Natural killer cell (primary cell): ENCODE results near the gene ARHGAP32. TPM values are rescaled to one million over a fixed set of nuclear protein-coding genes. Genes with fewer than 3 reads are reported as not detected.
"Not testable (repeated sequence)": the region's sequence is repeated elsewhere in the genome, so short reads cannot be mapped to it uniquely, and the experiment has no call there.

Source experiments
- ATAC-seq, 3 donors: fragments of 150-1000 bp in 2 of 3; fragments of 200-7000 bp in 1 of 3; cut with Tn5 transposase; 1 replicate in 1 of 3; 2 replicates in 2 of 3; pipeline ENCODE4 v1.10.0; 2021; ENCODE audit warnings: mild to moderate bottlenecking in 2 of 3, moderate library complexity in 2 of 3
- DNase-seq, 2 donors: peaks; one replicate each; pipeline versions ENCODE4 v3.0.0 to v3.0.0-alpha.2; 2013 to 2021; ENCODE audit warnings: mixed read lengths in 1 of 2
- H3K27ac ChIP-seq: one replicate; pipeline ENCODE4 v1.5.1; 2013; ENCODE audit warnings: mild to moderate bottlenecking, low read length
- H3K27me3 ChIP-seq: one replicate; pipeline ENCODE4 v1.6.1; 2013; ENCODE audit warnings: low read length; ENCODE audit not compliant: control insufficient read depth, insufficient read depth
- H3K36me3 ChIP-seq: one replicate; pipeline ENCODE4 v1.6.1; 2013; ENCODE audit warnings: low read length; ENCODE audit not compliant: control insufficient read depth, insufficient read depth
- H3K4me1 ChIP-seq: one replicate; pipeline ENCODE4 v1.6.1; 2013; ENCODE audit warnings: low read length; ENCODE audit not compliant: control insufficient read depth, insufficient read depth
- H3K4me3 ChIP-seq: one replicate; pipeline ENCODE4 v1.5.1; 2013; ENCODE audit warnings: low read length
- H3K9me3 ChIP-seq: one replicate; pipeline ENCODE4 v1.6.1; 2013; ENCODE audit warnings: low read length; ENCODE audit not compliant: control insufficient read depth, insufficient read depth
- H3K27ac Mint-ChIP-seq, 2 donors: one replicate each; pipeline ENCODE4 v1.8.0; 2022; ENCODE audit warnings: mild to moderate bottlenecking in 2 of 2, mixed read lengths in 2 of 2, moderate library complexity in 1 of 2
- H3K27me3 Mint-ChIP-seq, 2 donors: one replicate each; pipeline ENCODE4 v1.8.0; 2022; ENCODE audit warnings: low read depth in 2 of 2, mixed read lengths in 2 of 2
- H3K36me3 Mint-ChIP-seq: one replicate; pipeline ENCODE4 v1.8.0; 2022; ENCODE audit warnings: mixed read lengths
- H3K4me1 Mint-ChIP-seq, 2 donors: one replicate each; pipeline ENCODE4 v1.8.0; 2022; ENCODE audit warnings: mixed read lengths in 2 of 2
- H3K4me3 Mint-ChIP-seq: one replicate; pipeline ENCODE4 v1.8.0; 2022; ENCODE audit warnings: mild to moderate bottlenecking, moderate library complexity, mixed read lengths
- H3K9me3 Mint-ChIP-seq, 2 donors: one replicate each; pipeline ENCODE4 v1.8.0; 2022; ENCODE audit warnings: mixed read lengths in 2 of 2
- CTCF ChIP-seq: fragments of 200-600 bp; IDR thresholded peaks from one replicate; pipeline ENCODE4 v1.8.0; 2022; ENCODE audit warnings: antibody characterized with exemption
- WGBS: methylation state at CpG from one replicate; pipeline ENCODE4 v1.1.7; 2013; ENCODE audit warnings: missing lambda C conversion rate; ENCODE audit not compliant: insufficient coverage; 5-methylcytosine and 5-hydroxymethylcytosine counted together
- intact Hi-C: fragments of 100-400 bp; cut with micrococcal nuclease; formaldehyde crosslinking; loops from one replicate; pipeline ENCODE4 v1.14.2; 2022
- total RNA-seq, 4 donors: library from RNA; stranded (reverse); fragments of 120-200 nt in 1 of 4; gene quantifications; one replicate each; pipeline versions ENCODE4 v1.2.3 to v1.2.4, GENCODE V29; 2013 to 2022

ARHGAP32 gene
- total RNA-seq, 3 donors from 2014 or later (not counting 1 experiment from before 2014, with no cell fraction given) = 2.5 to 4.6 (median 2.7) TPM

- no peak for ATAC-seq
- Mint-ChIP-seq H3K4me3 (no peak overlapping the region), H3K36me3 (peaks cover 4% of the 10 kb centered on the region)
These were observed 2.5 kb downstream of the ARHGAP32 start for GRCh38 chr11:129189646-129190045.

GRCh38 chr11:129185082-129185481, 7.0 kb downstream of the ARHGAP32 start:
- intact Hi-C loops, H3K27ac ChIP-seq, H3K9me3 ChIP-seq, H3K36me3 ChIP-seq, H3K27ac Mint-ChIP-seq, H3K36me3 Mint-ChIP-seq, H3K9me3 Mint-ChIP-seq, H3K4me3 Mint-ChIP-seq, ATAC-seq, H3K4me1 ChIP-seq, DNase-seq, H3K4me3 ChIP-seq, H3K4me1 Mint-ChIP-seq, H3K27me3 ChIP-seq, H3K27me3 Mint-ChIP-seq: not testable (repeated sequence)
- WGBS = no CpG with 5 or more reads among the region's 2 CpGs

More at GRCh38 chr11:129189646-129190045, 2.5 kb downstream of the ARHGAP32 start:
- DNase-seq = no peak
- Histone ChIP-seq H3K36me3 (no peaks in the 10 kb centered on the region), H3K9me3 (no peaks in the 10 kb centered on the region), H3K4me3 (no peak overlapping the region), H3K27ac (no peak overlapping the region), H3K4me1 (peaks cover 3% of the 10 kb centered on the region), H3K27me3 (no peaks in the 10 kb centered on the region)
- intact Hi-C loops = no loop called here
- 100% methylated on average over 1 of the region's 1 CpG for WGBS
- no peak for TF ChIP-seq CTCF
- Mint-ChIP-seq H3K9me3 (peaks cover 0 to 3% of the 10 kb centered on the region in 2 donors), H3K27me3 (no peaks in the 10 kb centered on the region), H3K4me1 (no peaks in the 10 kb centered on the region), H3K27ac (no peak overlapping the region)

- WGBS = 80% methylated on average over 1 of the region's 2 CpGs
- H3K4me3 ChIP-seq = no peak overlapping the region
- no peaks in the 10 kb centered on the region for H3K36me3 ChIP-seq
- Mint-ChIP-seq H3K27ac (no peak overlapping the region), H3K4me1 (no peaks in the 10 kb centered on the region), H3K36me3 (peaks cover 7% of the 10 kb centered on the region), H3K9me3 (peaks cover 0 to 5% of the 10 kb centered on the region in 2 donors), H3K4me3 (no peak overlapping the region), H3K27me3 (peaks cover 0 to 9% of the 10 kb centered on the region in 2 donors)
- H3K9me3 ChIP-seq = no peaks in the 10 kb centered on the region
- intact Hi-C loops = no loop called here
- TF ChIP-seq CTCF = no peak
- ATAC-seq (no peak), DNase-seq (no peak)
- no peak overlapping the region for H3K27ac ChIP-seq
- no peaks in the 10 kb centered on the region for H3K27me3 ChIP-seq
- H3K4me1 ChIP-seq = no peaks in the 10 kb centered on the region
These were observed 7.5 kb downstream of the ARHGAP32 start for GRCh38 chr11:129184581-129184980.

GRCh38 chr11:129167315-129167714, 24.8 kb downstream of the ARHGAP32 start:
- WGBS = no CpG with 5 or more reads among the region's 1 CpG
- ATAC-seq (no peak), DNase-seq (no peak)
- intact Hi-C loops = no loop called here
- Mint-ChIP-seq H3K9me3 (peaks cover 13 to 17% of the 10 kb centered on the region in 2 donors), H3K36me3 (peaks cover 13% of the 10 kb centered on the region), H3K27ac (no peak overlapping the region), H3K27me3 (peaks cover 0 to 4% of the 10 kb centered on the region in 2 donors), H3K4me1 (no peaks in the 10 kb centered on the region), H3K4me3 (no peak overlapping the region)
- no peaks in the 10 kb centered on the region for H3K4me1 ChIP-seq
- H3K9me3 ChIP-seq = peaks cover 3% of the 10 kb centered on the region
- TF ChIP-seq CTCF = no peak
- no peak overlapping the region for H3K4me3 ChIP-seq
- no peaks in the 10 kb centered on the region for H3K36me3 ChIP-seq
- no peaks in the 10 kb centered on the region for H3K27me3 ChIP-seq
- H3K27ac ChIP-seq = no peak overlapping the region
